Measurements from ENCODE around the gene EFNB2.

The EFNB2 gene

GRCh38 chr13:106515635-106516254 is 19.7 kb downstream of the EFNB2 start:
- H3K4me3 ChIP-seq (ENCODE audit: low read depth, low read length), result no peak overlapping the region
- TF ChIP-seq CTCF (IDR thresholded peaks at IDR 0.05; ENCODE audit: low read depth, low read length), result no peak

GRCh38 chr13:106514928-106515634 is 20.4 kb downstream of the EFNB2 start:
- no peak overlapping the region for H3K4me3 ChIP-seq (ENCODE audit: low read depth, low read length)
- no peak for TF ChIP-seq CTCF (IDR thresholded peaks at IDR 0.05; ENCODE audit: low read depth, low read length)

GRCh38 chr13:106513025-106513983 is 22.2 kb downstream of the EFNB2 start:
- no peak overlapping the region for H3K4me3 ChIP-seq (ENCODE audit: low read depth, low read length)
- no peak for TF ChIP-seq CTCF (IDR thresholded peaks at IDR 0.05; ENCODE audit: low read depth, low read length)

GRCh38 chr13:106507560-106508274 is 27.7 kb downstream of the EFNB2 start:
- peak overlapping the region; percentile 19 for H3K4me3 ChIP-seq (ENCODE audit: low read depth, low read length)
- no peak for TF ChIP-seq CTCF (IDR thresholded peaks at IDR 0.05; ENCODE audit: low read depth, low read length)

- no peak for TF ChIP-seq CTCF (IDR thresholded peaks at IDR 0.05; ENCODE audit: low read depth, low read length)
- H3K4me3 ChIP-seq (ENCODE audit: low read depth, low read length), result no peak overlapping the region
These were observed 29.2 kb downstream of the EFNB2 start for GRCh38 chr13:106506286-106506685.

GRCh38 chr13:106505732-106506131 is 29.7 kb downstream of the EFNB2 start:
- H3K4me3 ChIP-seq (ENCODE audit: low read depth, low read length), result no peak overlapping the region
- no peak for TF ChIP-seq CTCF (IDR thresholded peaks at IDR 0.05; ENCODE audit: low read depth, low read length)
